Liver (tissue), 9 donors: ENCODE data around the gene VENTX. TPM values are rescaled to one million over a fixed set of nuclear protein-coding genes. Genes with fewer than 3 reads are reported as not detected.

Source experiments
- DNase-seq: peaks from one replicate; pipeline ENCODE4 v3.0.0-alpha.2; 2017; ENCODE audit warnings: low spot score
- H3K27ac ChIP-seq, 2 donors: one replicate each; pipeline ENCODE4 v1.7.0; 2013; ENCODE audit warnings: inconsistent platforms in 2 of 2, low read length in 2 of 2, control low read depth in 1 of 2, low read depth in 1 of 2, mild to moderate bottlenecking in 1 of 2
- H3K27me3 ChIP-seq, 4 donors: one replicate each; pipeline versions ENCODE4 v1.6.1 to v1.7.0; 2013; ENCODE audit warnings: low read length in 3 of 4, inconsistent platforms in 1 of 4, mild to moderate bottlenecking in 1 of 4, moderate library complexity in 1 of 4; ENCODE audit not compliant: control insufficient read depth in 4 of 4, insufficient read depth in 4 of 4
- H3K36me3 ChIP-seq, 4 donors: one replicate each; pipeline versions ENCODE4 v1.6.1 to v1.7.0; 2013; ENCODE audit warnings: low read length in 3 of 4, mild to moderate bottlenecking in 3 of 4, low read depth in 1 of 4, moderate library complexity in 1 of 4; ENCODE audit not compliant: control insufficient read depth in 4 of 4, insufficient read depth in 3 of 4
- H3K4me1 ChIP-seq, 4 donors: one replicate each; pipeline versions ENCODE4 v1.6.1 to v1.7.0; 2013; ENCODE audit warnings: low read length in 3 of 4, mild to moderate bottlenecking in 3 of 4, moderate library complexity in 1 of 4; ENCODE audit not compliant: control insufficient read depth in 4 of 4, insufficient read depth in 4 of 4
- H3K4me3 ChIP-seq, 3 donors: one replicate each; pipeline versions ENCODE4 v1.6.1 to v1.7.0; 2013; ENCODE audit warnings: low read length in 3 of 3, control low read depth in 1 of 3, low read depth in 1 of 3, mild to moderate bottlenecking in 1 of 3
- H3K9ac ChIP-seq, 2 donors: one replicate each; pipeline ENCODE4 v1.7.0; 2013; ENCODE audit warnings: low read length in 2 of 2, mild to moderate bottlenecking in 2 of 2, moderate library complexity in 2 of 2, control low read depth in 1 of 2, low read depth in 1 of 2
- H3K9me3 ChIP-seq, 4 donors: one replicate each; pipeline versions ENCODE4 v1.6.1 to v1.7.0; 2013; ENCODE audit warnings: low read length in 3 of 4; ENCODE audit not compliant: control insufficient read depth in 4 of 4
- EGR1 ChIP-seq, 2 donors: IDR thresholded peaks; 2 replicates each; pipeline ENCODE4 v1.6.1; 2016 to 2018; ENCODE audit warnings: antibody characterized with exemption in 2 of 2, low read depth in 2 of 2
- FOXA1 ChIP-seq: IDR thresholded peaks from 2 replicates; pipeline ENCODE4 v1.6.1; 2016; ENCODE audit warnings: antibody characterized with exemption
- FOXA2 ChIP-seq: IDR thresholded peaks from 2 replicates; pipeline ENCODE4 v1.6.1; 2016; ENCODE audit warnings: antibody characterized with exemption
- GABPA ChIP-seq, 2 donors: IDR thresholded peaks in 1 of 2; conservative IDR thresholded peaks in 1 of 2; 2 replicates each; pipeline ENCODE4 v1.6.1; 2016; ENCODE audit warnings: antibody characterized with exemption in 2 of 2, mild to moderate bottlenecking in 1 of 2, moderate library complexity in 1 of 2
- HNF4A ChIP-seq, 2 donors: conservative IDR thresholded peaks; 2 replicates each; pipeline ENCODE4 v1.6.1; 2016; ENCODE audit warnings: antibody characterized with exemption in 2 of 2, mild to moderate bottlenecking in 2 of 2
- HNF4G ChIP-seq: IDR thresholded peaks from 2 replicates; pipeline ENCODE4 v1.6.1; 2016; ENCODE audit warnings: antibody characterized with exemption
- JUND ChIP-seq, 2 donors: IDR thresholded peaks; 2 replicates each; pipeline ENCODE4 v1.6.1; 2016; ENCODE audit warnings: antibody characterized with exemption in 2 of 2
- NR2F2 ChIP-seq: IDR thresholded peaks from 2 replicates; pipeline ENCODE4 v1.6.1; 2016; ENCODE audit warnings: antibody characterized with exemption
- RAD21 ChIP-seq, 2 donors: IDR thresholded peaks; 2 replicates each; pipeline ENCODE4 v1.6.1; 2016; ENCODE audit warnings: antibody characterized with exemption in 2 of 2, mild to moderate bottlenecking in 2 of 2
- RXRA ChIP-seq, 2 donors: IDR thresholded peaks; 2 replicates each; pipeline ENCODE4 v1.6.1; 2017 to 2018; ENCODE audit warnings: antibody characterized with exemption in 2 of 2, mild to moderate bottlenecking in 1 of 2
- SP1 ChIP-seq: IDR thresholded peaks from 2 replicates; pipeline ENCODE4 v1.6.1; 2018; ENCODE audit warnings: antibody characterized with exemption, mild to moderate bottlenecking
- TAF1 ChIP-seq: conservative IDR thresholded peaks from 2 replicates; pipeline ENCODE4 v1.6.1; 2016; ENCODE audit warnings: antibody characterized with exemption, mild to moderate bottlenecking
- YY1 ChIP-seq: IDR thresholded peaks from 2 replicates; pipeline ENCODE4 v1.6.1; 2016; ENCODE audit warnings: antibody characterized with exemption, mild to moderate bottlenecking
- WGBS: extraction: QIAGEN DNeasy Blood & Tissue Kit; methylation state at CpG from one replicate; pipeline ENCODE4 v1.1.7; 2013; 5-methylcytosine and 5-hydroxymethylcytosine counted together
- polyA plus RNA-seq, 2 donors: library from polyadenylated mRNA; stranded (reverse) in 1 of 2; unstranded in 1 of 2; fragments of 200-250 nt in 1 of 2; fragments of >200 nt in 1 of 2; fragmentation: Nextera tagmentation in 1 of 2; extraction: Ambion mirVana in 1 of 2; gene quantifications; one replicate each; pipeline versions ENCODE4 v1.2.1 to v1.2.3, GENCODE V29; 2013 to 2015
- total RNA-seq, 2 donors: library from RNA; depleted of rRNA; stranded (reverse); fragments of >200 nt; gene quantifications; one replicate each; pipeline ENCODE4 v1.2.3, GENCODE V29; 2014
- TF ChIP-seq, protein P1 (sequence below): IDR thresholded peaks from 2 replicates; pipeline ENCODE4 v1.6.1; 2016; ENCODE audit warnings: antibody characterized with exemption, mild to moderate bottlenecking
- TF ChIP-seq, protein P2 (sequence below): IDR thresholded peaks from 2 replicates; pipeline ENCODE4 v1.6.1; 2016; ENCODE audit warnings: antibody characterized with exemption
- TF ChIP-seq, protein P3 (sequence below): fragments of 150-350 bp; IDR thresholded peaks from 2 replicates; pipeline ENCODE4 v1.5.1; 2017; ENCODE audit warnings: improper control_type of control experiment, low read depth, low read length; ENCODE audit not compliant: missing input control
- TF ChIP-seq, protein P4 (sequence below): IDR thresholded peaks from 2 replicates; pipeline ENCODE4 v1.6.1; 2016; ENCODE audit warnings: antibody characterized with exemption
- TF ChIP-seq, protein P5 (sequence below): IDR thresholded peaks from 2 replicates; pipeline ENCODE4 v1.6.1; 2016; ENCODE audit warnings: antibody characterized with exemption
- donor health status: healthy.
- donor health status: healthy.
- donor health status: healthy.
- donor health status: healthy.
- donor health status: healthy.

Gene VENTX
- total and polyA plus RNA-seq, 4 donors: 0.05 to 0.25 (median 0.09) TPM

DNA sequence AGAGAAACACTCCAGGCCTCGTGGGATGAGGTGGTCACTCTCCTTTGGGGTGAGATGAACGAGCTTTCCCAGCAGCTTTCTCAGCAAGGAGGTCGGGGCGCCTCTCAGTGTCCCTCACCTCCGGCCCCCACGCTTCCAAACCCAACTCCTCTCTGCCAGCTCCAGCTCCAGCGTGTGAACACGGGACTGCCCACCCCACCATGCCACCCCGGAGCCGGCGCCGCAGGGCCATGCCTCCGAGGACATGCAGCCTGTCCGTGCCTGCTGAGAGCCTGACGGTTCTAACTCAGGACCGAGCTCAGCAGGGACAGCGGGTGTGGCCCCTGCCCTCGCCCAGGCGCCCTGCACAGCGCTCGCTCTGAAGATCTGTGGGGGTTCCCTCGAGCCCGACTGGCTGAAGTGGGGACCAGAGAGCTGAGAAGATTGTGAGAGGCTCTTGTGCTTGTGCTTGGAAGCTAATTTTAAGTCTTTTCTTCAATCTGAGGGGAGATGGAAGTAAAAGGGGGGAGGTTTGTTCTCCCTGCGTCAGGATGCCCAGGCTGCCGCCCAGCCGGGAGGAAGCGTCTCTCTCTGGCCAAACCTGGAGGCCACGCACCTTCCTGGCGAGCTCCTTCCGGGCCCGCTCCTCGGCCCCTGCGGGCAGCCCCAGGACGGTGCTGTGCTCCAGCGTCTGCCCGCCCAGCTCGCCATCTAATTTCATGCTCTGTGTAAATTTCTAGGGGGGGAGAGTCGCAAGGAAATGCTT lies 44.1 kb downstream of the VENTX start:
- H3K27me3 ChIP-seq: no peaks in the 10 kb centered on the region
- H3K36me3 ChIP-seq: peaks cover 29 to 67% (median 44%) of the 10 kb centered on the region in 4 donors
- H3K9ac ChIP-seq: no peak overlapping the region
- no peak for DNase-seq
- no peak overlapping the region for H3K27ac ChIP-seq
- TF ChIP-seq RAD21 (IDR thresholded peaks at IDR 0.05) (no peak), RXRA (IDR thresholded peaks at IDR 0.05) (no peak), YY1 (no peak), HNF4G (no peak), NR2F2 (no peak), HNF4A (conservative IDR thresholded peaks at IDR 0.05) (no peak)
- TF ChIP-seq, protein P1, sequence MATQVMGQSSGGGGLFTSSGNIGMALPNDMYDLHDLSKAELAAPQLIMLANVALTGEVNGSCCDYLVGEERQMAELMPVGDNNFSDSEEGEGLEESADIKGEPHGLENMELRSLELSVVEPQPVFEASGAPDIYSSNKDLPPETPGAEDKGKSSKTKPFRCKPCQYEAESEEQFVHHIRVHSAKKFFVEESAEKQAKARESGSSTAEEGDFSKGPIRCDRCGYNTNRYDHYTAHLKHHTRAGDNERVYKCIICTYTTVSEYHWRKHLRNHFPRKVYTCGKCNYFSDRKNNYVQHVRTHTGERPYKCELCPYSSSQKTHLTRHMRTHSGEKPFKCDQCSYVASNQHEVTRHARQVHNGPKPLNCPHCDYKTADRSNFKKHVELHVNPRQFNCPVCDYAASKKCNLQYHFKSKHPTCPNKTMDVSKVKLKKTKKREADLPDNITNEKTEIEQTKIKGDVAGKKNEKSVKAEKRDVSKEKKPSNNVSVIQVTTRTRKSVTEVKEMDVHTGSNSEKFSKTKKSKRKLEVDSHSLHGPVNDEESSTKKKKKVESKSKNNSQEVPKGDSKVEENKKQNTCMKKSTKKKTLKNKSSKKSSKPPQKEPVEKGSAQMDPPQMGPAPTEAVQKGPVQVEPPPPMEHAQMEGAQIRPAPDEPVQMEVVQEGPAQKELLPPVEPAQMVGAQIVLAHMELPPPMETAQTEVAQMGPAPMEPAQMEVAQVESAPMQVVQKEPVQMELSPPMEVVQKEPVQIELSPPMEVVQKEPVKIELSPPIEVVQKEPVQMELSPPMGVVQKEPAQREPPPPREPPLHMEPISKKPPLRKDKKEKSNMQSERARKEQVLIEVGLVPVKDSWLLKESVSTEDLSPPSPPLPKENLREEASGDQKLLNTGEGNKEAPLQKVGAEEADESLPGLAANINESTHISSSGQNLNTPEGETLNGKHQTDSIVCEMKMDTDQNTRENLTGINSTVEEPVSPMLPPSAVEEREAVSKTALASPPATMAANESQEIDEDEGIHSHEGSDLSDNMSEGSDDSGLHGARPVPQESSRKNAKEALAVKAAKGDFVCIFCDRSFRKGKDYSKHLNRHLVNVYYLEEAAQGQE: no peak
- WGBS: 93% methylated on average over 38 of the region's 38 CpGs
- no peak overlapping the region for H3K4me3 ChIP-seq
- H3K9me3 ChIP-seq: no peaks in the 10 kb centered on the region
- peaks cover 11 to 36% (median 27%) of the 10 kb centered on the region in 4 donors for H3K4me1 ChIP-seq

DNA sequence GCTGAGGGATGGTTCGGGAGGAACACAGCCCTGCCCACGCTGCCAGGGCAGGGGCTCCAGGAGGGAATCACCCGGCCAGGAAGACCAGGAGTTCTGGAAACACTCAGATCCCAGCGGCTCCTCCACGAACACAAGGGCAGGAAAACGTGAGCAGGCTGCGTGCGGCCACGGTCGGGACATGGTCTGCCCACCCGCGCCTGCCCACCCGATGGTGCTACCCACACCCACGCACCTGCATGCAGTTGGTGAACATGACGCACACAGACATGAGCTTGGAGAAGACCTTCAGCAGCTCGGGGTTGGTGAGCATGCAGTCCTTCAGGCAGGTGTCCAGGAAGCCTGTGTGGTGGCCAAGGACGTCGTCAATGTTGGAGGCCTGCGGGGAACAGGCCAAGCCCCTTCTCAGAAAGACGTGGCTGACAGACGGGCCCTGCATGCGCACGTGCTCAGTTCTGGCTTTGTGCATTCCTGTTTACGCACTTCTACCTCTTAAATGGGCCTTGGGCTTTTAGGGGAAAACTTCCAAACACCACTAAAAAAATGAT lies 45.3 kb downstream of the VENTX start:
- Histone ChIP-seq H3K36me3 (peaks cover 30 to 74% (median 48%) of the 10 kb centered on the region in 4 donors), H3K4me3 (no peak overlapping the region), H3K9me3 (no peaks in the 10 kb centered on the region), H3K27me3 (no peaks in the 10 kb centered on the region), H3K4me1 (peaks cover 4 to 27% (median 20%) of the 10 kb centered on the region in 4 donors), H3K9ac (no peak overlapping the region), H3K27ac (no peak overlapping the region)
- 94% methylated on average over 24 of the region's 24 CpGs for WGBS
- DNase-seq: no peak
- TF ChIP-seq RXRA (IDR thresholded peaks at IDR 0.05) (no peak), HNF4A (conservative IDR thresholded peaks at IDR 0.05) (no peak), YY1 (no peak), NR2F2 (no peak), HNF4G (no peak), SP1 (no peak), RAD21 (IDR thresholded peaks at IDR 0.05) (no peak), FOXA2 (no peak), EGR1 (IDR thresholded peaks at IDR 0.05; ENCODE audit: low read depth in 2 of 2) (no peak), FOXA1 (no peak), JUND (IDR thresholded peaks at IDR 0.05) (no peak), GABPA (IDR thresholded peaks at IDR 0.05 in 1 of 2, conservative IDR thresholded peaks at IDR 0.05 in 1 of 2) (no peak), TAF1 (no peak)
- TF ChIP-seq, protein P2, sequence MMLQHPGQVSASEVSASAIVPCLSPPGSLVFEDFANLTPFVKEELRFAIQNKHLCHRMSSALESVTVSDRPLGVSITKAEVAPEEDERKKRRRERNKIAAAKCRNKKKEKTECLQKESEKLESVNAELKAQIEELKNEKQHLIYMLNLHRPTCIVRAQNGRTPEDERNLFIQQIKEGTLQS: no peak
- TF ChIP-seq, protein P3, sequence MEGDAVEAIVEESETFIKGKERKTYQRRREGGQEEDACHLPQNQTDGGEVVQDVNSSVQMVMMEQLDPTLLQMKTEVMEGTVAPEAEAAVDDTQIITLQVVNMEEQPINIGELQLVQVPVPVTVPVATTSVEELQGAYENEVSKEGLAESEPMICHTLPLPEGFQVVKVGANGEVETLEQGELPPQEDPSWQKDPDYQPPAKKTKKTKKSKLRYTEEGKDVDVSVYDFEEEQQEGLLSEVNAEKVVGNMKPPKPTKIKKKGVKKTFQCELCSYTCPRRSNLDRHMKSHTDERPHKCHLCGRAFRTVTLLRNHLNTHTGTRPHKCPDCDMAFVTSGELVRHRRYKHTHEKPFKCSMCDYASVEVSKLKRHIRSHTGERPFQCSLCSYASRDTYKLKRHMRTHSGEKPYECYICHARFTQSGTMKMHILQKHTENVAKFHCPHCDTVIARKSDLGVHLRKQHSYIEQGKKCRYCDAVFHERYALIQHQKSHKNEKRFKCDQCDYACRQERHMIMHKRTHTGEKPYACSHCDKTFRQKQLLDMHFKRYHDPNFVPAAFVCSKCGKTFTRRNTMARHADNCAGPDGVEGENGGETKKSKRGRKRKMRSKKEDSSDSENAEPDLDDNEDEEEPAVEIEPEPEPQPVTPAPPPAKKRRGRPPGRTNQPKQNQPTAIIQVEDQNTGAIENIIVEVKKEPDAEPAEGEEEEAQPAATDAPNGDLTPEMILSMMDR: no peak
- TF ChIP-seq, protein P4, sequence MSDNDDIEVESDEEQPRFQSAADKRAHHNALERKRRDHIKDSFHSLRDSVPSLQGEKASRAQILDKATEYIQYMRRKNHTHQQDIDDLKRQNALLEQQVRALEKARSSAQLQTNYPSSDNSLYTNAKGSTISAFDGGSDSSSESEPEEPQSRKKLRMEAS: no peak
- TF ChIP-seq, protein P1: no peak
- TF ChIP-seq, protein P5, sequence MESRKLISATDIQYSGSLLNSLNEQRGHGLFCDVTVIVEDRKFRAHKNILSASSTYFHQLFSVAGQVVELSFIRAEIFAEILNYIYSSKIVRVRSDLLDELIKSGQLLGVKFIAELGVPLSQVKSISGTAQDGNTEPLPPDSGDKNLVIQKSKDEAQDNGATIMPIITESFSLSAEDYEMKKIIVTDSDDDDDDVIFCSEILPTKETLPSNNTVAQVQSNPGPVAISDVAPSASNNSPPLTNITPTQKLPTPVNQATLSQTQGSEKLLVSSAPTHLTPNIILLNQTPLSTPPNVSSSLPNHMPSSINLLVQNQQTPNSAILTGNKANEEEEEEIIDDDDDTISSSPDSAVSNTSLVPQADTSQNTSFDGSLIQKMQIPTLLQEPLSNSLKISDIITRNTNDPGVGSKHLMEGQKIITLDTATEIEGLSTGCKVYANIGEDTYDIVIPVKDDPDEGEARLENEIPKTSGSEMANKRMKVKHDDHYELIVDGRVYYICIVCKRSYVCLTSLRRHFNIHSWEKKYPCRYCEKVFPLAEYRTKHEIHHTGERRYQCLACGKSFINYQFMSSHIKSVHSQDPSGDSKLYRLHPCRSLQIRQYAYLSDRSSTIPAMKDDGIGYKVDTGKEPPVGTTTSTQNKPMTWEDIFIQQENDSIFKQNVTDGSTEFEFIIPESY: no peak
